GM04503 (cell line): Measurements from ENCODE around the gene CDC42SE1.

Experiments
- DNase-seq: peaks from one replicate; pipeline ENCODE4 v3.0.0-alpha.2; 2012; ENCODE audit warnings: low read depth

CDC42SE1 gene

GRCh38 chr1:151008244-151009205 is 50.9 kb downstream of the CDC42SE1 start, which contains the start of gene PRUNE1:
Gene PRUNE1, plus strand, starts transcription at chr1:151008449. Its CDS starts 184 bp downstream, at chr1:151008633.
- DNase-seq, result peak; percentile 91

- DNase-seq, result no peak
These were observed 51.6 kb downstream of the CDC42SE1 start for GRCh38 chr1:151007853-151008243.

DNA sequence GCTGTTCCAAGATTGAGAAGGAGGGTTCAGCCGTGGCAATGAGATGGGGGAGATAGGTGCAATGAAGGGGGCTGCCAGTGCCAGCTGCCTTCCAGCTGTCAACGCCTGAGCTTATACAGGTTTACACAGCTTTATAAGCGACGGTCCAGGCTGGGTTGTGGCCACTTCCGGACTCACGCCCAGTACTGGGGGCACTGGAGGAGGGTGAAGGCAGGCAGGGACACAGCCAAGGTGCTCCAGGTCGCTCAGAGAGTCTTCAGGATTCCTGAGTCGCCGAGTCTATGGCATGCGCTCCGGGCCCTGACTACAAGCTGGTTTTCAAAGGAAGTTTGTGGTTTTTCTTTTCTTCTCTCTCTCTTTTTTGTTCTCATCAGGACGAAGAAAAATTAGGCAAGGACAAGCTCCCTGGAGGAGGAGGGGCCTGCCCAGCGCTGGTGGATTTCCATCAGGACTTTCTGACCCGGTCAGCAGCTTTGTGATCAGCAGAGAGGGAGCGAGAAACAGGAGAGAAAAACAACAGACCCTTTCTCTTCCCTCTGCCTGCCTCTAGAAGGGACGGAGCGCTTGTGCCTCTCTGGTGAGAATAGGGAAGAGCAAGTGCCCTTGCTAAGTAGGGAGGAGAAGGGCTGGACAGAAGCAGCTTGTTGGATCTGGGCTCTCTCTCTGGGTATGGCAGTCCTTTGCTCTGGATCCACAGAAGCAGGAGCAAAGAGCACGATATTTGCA is 52.9 kb downstream of the CDC42SE1 start, which contains the start of gene MINDY1:
MINDY1 (minus strand) TSS at position 576 of the 726 bp plus-strand sequence. CDS start 4,285 bp downstream, outside the sequence.
- DNase-seq, result peak; percentile 69

DNA sequence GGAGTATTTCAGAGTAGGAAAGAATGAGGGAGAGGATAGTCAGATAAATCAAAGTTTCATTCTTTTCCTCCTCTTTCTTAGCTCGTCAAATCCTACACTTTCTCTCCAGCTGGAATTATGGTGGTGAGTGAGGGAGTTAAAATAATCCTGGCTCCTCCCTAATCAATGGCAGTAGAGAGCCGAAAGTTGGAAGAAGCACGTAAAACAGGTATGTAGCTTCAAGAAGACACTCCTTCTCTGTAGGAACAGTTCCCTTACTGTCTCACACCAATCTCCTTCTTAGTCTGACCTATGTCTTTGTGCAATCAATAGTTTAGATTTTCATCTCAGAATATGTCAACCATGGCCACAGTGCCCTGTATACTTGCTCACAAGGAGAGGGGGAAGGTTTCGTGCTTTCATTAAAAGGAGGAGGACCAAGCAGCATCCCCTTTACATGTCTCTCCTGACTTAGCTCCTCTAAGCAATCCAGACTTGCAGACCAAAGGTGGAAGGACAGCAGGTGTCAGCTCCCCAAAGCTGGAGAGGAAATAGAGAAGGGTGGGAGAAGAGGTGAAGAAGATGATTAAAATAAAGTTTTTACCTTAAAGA is 53.6 kb downstream of the CDC42SE1 start:
- DNase-seq, result no peak

DNA sequence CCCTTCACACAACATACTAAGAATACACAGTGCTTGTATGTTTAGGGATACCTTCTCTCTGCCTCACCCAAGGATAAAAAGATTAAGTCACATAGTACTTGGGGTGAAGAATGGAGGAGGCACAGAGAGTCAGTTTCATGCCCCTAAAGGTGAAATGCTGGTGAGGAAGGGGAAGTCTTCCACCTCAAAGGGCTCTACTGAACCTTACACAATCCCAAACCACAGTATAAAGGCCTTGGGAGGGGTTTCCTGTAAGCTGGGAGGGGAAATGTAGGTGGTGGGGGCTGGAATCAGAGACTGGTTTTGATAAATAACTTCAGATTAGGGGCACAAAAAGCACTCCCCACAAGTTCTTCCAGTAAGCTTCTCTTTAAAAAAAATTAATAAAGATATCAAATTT is 56.2 kb downstream of the CDC42SE1 start:
- DNase-seq, result no peak

GRCh38 chr1:151002611-151003010 is 56.8 kb downstream of the CDC42SE1 start:
- DNase-seq, result no peak

GRCh38 chr1:151002051-151002450 is 57.4 kb downstream of the CDC42SE1 start:
- DNase-seq, result no peak

DNA sequence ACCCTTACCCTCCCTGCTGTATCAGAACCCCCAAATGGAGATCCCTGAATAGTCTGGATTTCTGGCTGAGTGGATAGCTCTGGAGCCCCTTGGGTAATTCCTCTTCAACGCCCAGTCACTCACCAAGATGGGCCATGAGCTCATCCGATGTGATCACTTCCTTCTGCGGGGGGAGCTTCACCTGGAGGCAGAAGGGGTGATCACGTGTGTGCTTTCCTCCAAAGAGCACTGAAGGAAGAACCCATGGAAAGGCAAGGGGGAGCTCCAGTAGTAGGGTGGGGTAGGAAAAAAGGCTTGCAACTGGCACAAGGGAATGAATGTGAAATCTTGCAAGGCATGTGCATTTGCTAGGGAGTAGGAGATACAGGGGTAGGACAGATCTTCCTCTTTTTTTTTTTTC is 57.8 kb downstream of the CDC42SE1 start:
- no peak for DNase-seq
